HG02623 (cell line): ENCODE data around the gene CLIP4.

Experiments used
- ATAC-seq: cut with Tn5 transposase; IDR thresholded peaks from one replicate; pipeline ENCODE4 v1.9.1; 2021; ENCODE audit warnings: moderate library complexity; ENCODE audit not compliant: unreplicated experiment

The CLIP4 gene

GRCh38 chr2:29129586-29130281 lies 14.5 kb downstream of the CLIP4 start:
- ATAC-seq, result no peak

GRCh38 chr2:29130295-29130694 lies 15.1 kb downstream of the CLIP4 start:
- ATAC-seq, result no peak

DNA sequence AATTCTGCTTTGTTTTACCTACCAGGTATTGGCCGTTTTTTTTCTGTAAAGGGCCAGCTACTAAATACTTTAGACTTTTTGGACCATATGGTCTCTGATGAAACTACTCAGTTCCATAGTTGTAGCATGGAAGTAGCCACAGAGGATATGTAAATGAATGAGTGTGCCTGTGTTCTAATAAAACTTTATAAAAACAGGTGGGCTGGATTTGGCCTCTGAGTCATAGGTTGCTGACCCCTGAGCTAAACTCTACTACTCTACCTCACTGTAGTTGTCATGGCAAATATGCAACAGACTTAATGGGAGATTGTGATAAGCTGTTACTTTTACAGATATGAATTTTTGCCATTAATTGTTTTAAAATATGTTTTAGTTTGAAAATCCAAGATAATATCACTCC lies 19.7 kb downstream of the CLIP4 start:
- ATAC-seq, result no peak

DNA sequence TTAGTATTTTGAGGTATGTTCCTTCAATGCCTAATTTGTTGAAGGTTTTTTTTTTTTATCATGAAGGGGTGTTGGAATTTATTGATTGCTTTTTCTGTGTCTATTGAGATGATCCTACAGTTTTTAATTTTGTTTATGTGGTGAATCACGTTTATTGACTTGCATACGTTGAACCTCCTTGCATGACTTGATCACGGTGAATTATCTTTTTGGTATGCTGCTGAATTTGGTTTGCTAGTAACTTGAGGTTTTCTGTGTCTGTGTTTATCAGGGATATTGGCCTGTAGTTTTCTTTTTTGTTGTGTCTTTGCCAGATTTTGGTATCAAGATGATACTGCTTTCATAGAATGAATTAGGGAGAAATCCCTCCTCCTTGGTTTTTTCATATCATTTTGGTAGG lies 23.9 kb downstream of the CLIP4 start:
- ATAC-seq, result no peak

- no peak for ATAC-seq
These were observed 24.5 kb downstream of the CLIP4 start for GRCh38 chr2:29139731-29140130.

GRCh38 chr2:29143657-29144056 lies 28.4 kb downstream of the CLIP4 start:
- ATAC-seq, result no peak

DNA sequence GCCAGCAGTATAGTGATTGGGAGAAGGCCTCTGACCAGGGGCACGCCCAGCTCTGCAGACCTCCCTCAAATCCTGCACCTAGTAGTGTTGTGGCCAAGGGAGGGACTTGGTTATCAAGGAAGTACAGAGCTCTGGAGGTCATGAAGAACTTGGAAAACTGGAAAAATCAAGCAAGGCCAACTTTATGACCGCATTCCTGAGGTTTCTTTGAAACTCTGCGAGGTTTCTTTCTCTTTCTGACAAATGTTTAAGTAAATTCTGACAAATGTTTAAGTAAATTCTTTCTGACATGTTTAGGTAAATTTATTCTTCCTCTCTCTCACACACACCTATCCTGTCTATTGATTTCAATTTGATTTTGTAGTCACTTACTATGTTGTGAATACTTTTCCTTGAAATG lies 31.0 kb downstream of the CLIP4 start:
- ATAC-seq, result no peak

DNA sequence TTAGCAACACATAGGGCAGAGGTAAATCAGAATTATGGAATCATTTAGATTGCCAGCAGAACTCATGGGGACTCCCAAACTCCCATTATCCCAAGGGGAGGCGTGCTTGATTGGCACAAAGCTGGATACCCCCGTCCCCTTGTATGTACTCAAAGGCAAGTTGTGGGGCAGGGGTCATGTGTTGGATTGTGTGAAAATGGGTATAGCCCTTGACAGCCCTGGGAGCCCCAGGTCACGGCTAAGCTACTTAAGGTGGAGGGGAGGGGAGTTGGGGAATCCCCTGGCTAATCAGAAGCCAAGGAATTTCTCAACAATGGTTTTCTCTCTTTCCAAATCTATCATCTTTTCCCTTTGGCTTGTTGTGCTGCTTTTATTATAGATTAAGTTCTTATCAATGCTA lies 32.7 kb downstream of the CLIP4 start:
- ATAC-seq, result no peak

- no peak for ATAC-seq
These were observed 39.4 kb downstream of the CLIP4 start for GRCh38 chr2:29154610-29155009.

DNA sequence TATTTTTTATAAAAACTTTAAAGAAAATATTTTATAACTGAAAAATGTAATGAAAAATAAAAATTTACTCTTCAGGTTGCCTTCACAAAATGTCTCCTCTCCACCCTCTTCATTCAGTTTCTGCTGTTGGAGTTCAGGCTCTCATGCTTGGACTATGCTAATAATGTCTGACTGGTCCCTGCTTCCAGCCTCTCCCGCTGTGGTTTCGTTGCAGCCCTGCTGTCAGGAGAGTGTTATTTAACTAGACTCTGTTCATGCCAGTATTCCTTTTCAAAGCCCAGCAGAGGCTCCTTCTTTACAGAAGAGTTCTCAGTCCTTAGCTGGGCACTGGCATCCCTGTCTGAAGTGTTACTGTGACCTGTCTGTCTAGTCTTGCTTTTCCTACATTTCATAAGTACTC lies 40.4 kb downstream of the CLIP4 start:
- no peak for ATAC-seq

DNA sequence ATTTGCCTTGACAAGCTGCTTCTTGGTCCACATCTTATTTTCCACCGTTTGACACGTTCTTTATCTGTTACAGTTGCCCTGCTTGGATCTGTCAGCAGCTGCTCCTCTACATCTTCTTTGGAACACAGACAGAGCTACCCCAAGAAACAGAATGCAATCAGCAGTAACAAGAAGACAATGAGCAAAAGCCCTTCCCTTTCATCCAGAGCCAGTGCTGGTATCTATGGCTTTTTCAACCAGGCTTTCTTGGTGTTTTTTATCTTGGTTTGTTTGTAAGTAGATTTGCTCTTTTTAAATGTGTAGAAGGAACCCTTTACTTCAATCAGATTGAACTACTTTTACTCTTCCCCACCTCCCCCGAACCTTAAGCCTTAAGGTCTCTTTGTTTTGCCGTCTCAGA lies 41.9 kb downstream of the CLIP4 start:
- no peak for ATAC-seq

- ATAC-seq, result no peak
These were observed 43.9 kb downstream of the CLIP4 start for GRCh38 chr2:29159125-29159524.

- no peak for ATAC-seq
These were observed 45.0 kb downstream of the CLIP4 start for GRCh38 chr2:29160184-29160583.

GRCh38 chr2:29162204-29162928 lies 47.2 kb downstream of the CLIP4 start:
- ATAC-seq, result no peak

DNA sequence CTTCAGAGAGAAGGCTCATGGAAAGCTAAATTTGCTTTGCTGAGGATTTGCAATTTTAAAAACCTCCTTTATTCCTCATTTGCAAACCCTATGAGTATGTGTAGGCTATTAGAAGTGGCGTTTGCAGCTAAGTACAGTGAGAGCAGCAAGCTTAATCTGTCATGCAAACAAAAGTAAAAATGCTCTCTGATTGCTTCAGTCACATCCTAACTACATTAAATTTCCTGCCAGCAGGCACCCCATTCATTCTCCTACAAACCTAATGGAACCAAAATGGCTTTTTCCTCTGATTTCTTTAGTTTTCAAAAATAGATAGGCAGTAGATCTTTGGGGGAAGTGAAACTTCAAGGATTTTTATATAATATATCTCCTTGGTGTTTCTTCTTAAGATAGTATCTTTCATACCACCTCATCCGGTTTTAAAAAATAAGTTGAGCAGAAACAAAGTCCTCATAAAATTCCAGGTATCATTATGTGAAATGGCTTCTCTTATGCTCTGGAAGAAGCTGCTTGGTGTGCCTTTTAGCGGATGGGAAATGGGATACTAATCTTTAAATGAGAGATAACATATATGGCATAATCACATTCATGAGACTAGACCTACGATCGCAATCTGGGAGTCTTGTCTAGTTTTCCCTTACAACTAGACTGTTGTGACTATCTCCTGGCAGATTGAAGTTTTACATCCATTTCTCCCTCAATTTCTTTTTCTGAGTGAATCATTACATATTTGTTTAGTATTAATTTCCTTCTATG lies 49.1 kb downstream of the CLIP4 start:
- no peak for ATAC-seq

GRCh38 chr2:29165362-29166241 lies 50.4 kb downstream of the CLIP4 start:
- ATAC-seq, result no peak

GRCh38 chr2:29166242-29167039 lies 51.2 kb downstream of the CLIP4 start:
- ATAC-seq, result no peak

- no peak for ATAC-seq
These were observed 59.7 kb downstream of the CLIP4 start for GRCh38 chr2:29174937-29175336.

DNA sequence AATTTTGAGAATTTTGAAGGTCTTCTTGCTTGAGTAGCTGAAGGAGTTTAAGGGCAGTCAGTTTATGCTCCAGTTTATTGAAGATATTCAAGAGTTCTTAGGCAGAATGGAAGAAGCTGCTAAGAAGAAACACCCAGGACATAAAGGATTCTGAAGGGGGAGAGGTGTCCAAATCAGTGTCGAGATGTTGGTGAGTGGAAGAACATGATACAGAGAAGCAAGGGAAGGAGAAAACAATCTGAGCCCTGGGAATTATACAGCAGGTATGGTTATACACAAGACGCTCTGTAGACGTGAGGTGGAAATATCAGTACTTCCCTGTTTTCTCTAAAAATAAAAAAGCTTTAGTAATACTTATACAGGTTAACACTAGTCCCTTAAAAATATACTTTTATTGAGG lies 60.1 kb downstream of the CLIP4 start:
- ATAC-seq, result no peak

DNA sequence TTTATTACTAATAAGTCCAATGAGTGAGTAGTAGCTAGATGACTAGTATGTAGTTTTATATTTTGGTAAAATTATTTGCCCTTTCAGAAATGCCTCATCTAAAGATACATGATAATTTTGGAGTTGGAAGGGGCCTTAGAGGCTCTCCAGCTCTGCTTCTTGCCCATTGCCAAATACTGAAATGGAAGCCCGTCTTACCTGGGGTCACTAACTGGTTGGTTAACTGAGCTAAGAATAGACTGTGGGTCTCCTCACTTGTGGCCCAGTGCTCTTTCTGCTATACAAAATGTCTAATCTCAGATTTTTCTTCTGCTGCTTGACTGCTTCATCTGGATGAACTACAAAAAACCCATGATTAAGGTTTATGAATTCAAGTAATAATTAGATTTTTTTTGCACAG lies 67.1 kb downstream of the CLIP4 start:
- no peak for ATAC-seq
